Neural progenitor cell (in vitro differentiated cells): ENCODE data around the gene SMG6. TPM values are rescaled to one million over a fixed set of nuclear protein-coding genes. Genes with fewer than 3 reads are reported as not detected.

Experiments used
- DNase-seq: peaks from one replicate; pipeline ENCODE4 v3.0.0-alpha.2; 2016; ENCODE audit warnings: low spot score
- H2AFZ ChIP-seq: fragments of 200-600 bp; sonication (generic); replicated peaks from 2 replicates; pipeline ENCODE4 v1.6.1; 2016; ENCODE audit warnings: antibody characterized with exemption
- H3F3A ChIP-seq: fragments of 200-600 bp; sonication (generic); 2 replicates; pipeline ENCODE4 v1.6.1; 2016; ENCODE audit warnings: antibody characterized with exemption, low read depth
- H3K27ac ChIP-seq: fragments of 200-600 bp; sonication (generic); 2 replicates; pipeline ENCODE4 v1.5.1; 2016; ENCODE audit warnings: mild to moderate bottlenecking
- H3K27me3 ChIP-seq: fragments of 200-600 bp; sonication (generic); 2 replicates; pipeline ENCODE4 v1.6.1; 2016; ENCODE audit warnings: mild to moderate bottlenecking, moderate library complexity
- H3K36me3 ChIP-seq: fragments of 200-600 bp; sonication (generic); 2 replicates; pipeline ENCODE4 v1.5.1; 2016
- H3K4me1 ChIP-seq: fragments of 200-600 bp; sonication (generic); 2 replicates; pipeline ENCODE4 v1.6.1; 2016; ENCODE audit warnings: mixed run types
- H3K4me2 ChIP-seq: fragments of 200-600 bp; sonication (generic); 2 replicates; pipeline ENCODE4 v1.6.1; 2016
- H3K4me3 ChIP-seq: fragments of 200-600 bp; sonication (generic); 2 replicates; pipeline ENCODE4 v1.5.1; 2016
- H3K79me2 ChIP-seq: fragments of 200-600 bp; sonication (generic); 2 replicates; pipeline ENCODE4 v1.6.1; 2016; ENCODE audit warnings: low read depth
- H3K9ac ChIP-seq: fragments of 200-600 bp; sonication (generic); 2 replicates; pipeline ENCODE4 v1.6.1; 2016
- H3K9me3 ChIP-seq: fragments of 200-600 bp; sonication (generic); 2 replicates; pipeline ENCODE4 v1.5.1; 2016; ENCODE audit warnings: low read depth
- H4K20me1 ChIP-seq: fragments of 200-600 bp; sonication (generic); 2 replicates; pipeline ENCODE4 v1.6.1; 2016; ENCODE audit warnings: low read depth
- H3K27ac Mint-ChIP-seq: 3 replicates; pipeline ENCODE4 v1.8.0; 2021; ENCODE audit warnings: mixed read lengths
- H3K27me3 Mint-ChIP-seq: 2 replicates; pipeline ENCODE4 v1.8.0; 2022; ENCODE audit warnings: low read depth, mild to moderate bottlenecking, inconsistent platforms, moderate library complexity, mixed read lengths; ENCODE audit not compliant: insufficient read depth
- H3K36me3 Mint-ChIP-seq: 3 replicates; pipeline ENCODE4 v1.8.0; 2021; ENCODE audit warnings: mixed read lengths
- H3K4me1 Mint-ChIP-seq: 3 replicates; pipeline ENCODE4 v1.8.0; 2021; ENCODE audit warnings: mixed read lengths
- H3K4me3 Mint-ChIP-seq: 3 replicates; pipeline ENCODE4 v1.8.0; 2021; ENCODE audit warnings: mild to moderate bottlenecking, moderate library complexity, mixed read lengths
- H3K9me3 Mint-ChIP-seq: 3 replicates; pipeline ENCODE4 v1.8.0; 2020; ENCODE audit warnings: mixed read lengths
- EZH2 ChIP-seq: fragments of 200-600 bp; sonication (generic); IDR thresholded peaks from 2 replicates; pipeline ENCODE4 v1.6.1; 2017; ENCODE audit warnings: antibody characterized with exemption, mild to moderate bottlenecking, moderate library complexity
- EZH2phosphoT487 ChIP-seq: fragments of 200-600 bp; sonication (generic); IDR thresholded peaks from 2 replicates; pipeline ENCODE4 v1.6.1; 2017; ENCODE audit warnings: antibody characterized with exemption
- total RNA-seq: library from RNA; depleted of rRNA; stranded (reverse); fragments of >200 nt; gene quantifications from 2 replicates; pipeline ENCODE4 v1.2.3, GENCODE V29; 2015; ENCODE audit warnings: low replicate concordance
- TF ChIP-seq, protein P1 (sequence below): fragments of 200-600 bp; sonication (generic); IDR thresholded peaks from 2 replicates; pipeline ENCODE4 v1.5.1; 2017; ENCODE audit warnings: antibody characterized with exemption, mild to moderate bottlenecking

The SMG6 gene
- total RNA-seq, 1 donor from 2014 or later, result 19.0 TPM

DNA sequence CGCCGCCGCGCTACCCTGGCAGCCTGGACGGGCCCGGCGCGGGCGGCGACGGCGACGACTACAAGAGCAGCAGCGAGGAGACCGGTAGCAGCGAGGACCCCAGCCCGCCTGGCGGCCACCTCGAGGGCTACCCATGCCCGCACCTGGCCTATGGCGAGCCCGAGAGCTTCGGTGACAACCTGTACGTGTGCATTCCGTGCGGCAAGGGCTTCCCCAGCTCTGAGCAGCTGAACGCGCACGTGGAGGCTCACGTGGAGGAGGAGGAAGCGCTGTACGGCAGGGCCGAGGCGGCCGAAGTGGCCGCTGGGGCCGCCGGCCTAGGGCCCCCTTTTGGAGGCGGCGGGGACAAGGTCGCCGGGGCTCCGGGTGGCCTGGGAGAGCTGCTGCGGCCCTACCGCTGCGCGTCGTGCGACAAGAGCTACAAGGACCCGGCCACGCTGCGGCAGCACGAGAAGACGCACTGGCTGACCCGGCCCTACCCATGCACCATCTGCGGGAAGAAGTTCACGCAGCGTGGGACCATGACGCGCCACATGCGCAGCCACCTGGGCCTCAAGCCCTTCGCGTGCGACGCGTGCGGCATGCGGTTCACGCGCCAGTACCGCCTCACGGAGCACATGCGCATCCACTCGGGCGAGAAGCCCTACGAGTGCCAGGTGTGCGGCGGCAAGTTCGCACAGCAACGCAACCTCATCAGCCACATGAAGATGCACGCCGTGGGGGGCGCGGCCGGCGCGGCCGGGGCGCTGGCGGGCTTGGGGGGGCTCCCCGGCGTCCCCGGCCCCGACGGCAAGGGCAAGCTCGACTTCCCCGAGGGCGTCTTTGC, 245.6 kb downstream of the SMG6 start:
- Mint-ChIP-seq H3K36me3 (peaks cover 15% of the 10 kb centered on the region), H3K4me3 (no peak overlapping the region), H3K9me3 (no peaks in the 10 kb centered on the region), H3K27ac (no peak overlapping the region), H3K4me1 (peaks cover 26% of the 10 kb centered on the region), H3K27me3 (peaks cover 27% of the 10 kb centered on the region)
- H3K4me3 ChIP-seq, result peak overlapping the region; percentile 34
- H3K27ac ChIP-seq, result no peak overlapping the region
- no peaks in the 10 kb centered on the region for H3K36me3 ChIP-seq
- DNase-seq, result no peak
- H3F3A ChIP-seq, result peaks cover 28% of the 10 kb centered on the region
- H4K20me1 ChIP-seq, result peaks cover 86% of the 10 kb centered on the region
- TF ChIP-seq EZH2, result peak; percentile 87
- peak; percentile 92 for TF ChIP-seq EZH2phosphoT487
- TF ChIP-seq, protein P1, sequence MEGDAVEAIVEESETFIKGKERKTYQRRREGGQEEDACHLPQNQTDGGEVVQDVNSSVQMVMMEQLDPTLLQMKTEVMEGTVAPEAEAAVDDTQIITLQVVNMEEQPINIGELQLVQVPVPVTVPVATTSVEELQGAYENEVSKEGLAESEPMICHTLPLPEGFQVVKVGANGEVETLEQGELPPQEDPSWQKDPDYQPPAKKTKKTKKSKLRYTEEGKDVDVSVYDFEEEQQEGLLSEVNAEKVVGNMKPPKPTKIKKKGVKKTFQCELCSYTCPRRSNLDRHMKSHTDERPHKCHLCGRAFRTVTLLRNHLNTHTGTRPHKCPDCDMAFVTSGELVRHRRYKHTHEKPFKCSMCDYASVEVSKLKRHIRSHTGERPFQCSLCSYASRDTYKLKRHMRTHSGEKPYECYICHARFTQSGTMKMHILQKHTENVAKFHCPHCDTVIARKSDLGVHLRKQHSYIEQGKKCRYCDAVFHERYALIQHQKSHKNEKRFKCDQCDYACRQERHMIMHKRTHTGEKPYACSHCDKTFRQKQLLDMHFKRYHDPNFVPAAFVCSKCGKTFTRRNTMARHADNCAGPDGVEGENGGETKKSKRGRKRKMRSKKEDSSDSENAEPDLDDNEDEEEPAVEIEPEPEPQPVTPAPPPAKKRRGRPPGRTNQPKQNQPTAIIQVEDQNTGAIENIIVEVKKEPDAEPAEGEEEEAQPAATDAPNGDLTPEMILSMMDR, result no peak
- H3K9ac ChIP-seq, result no peak overlapping the region
- H3K79me2 ChIP-seq, result no peaks in the 10 kb centered on the region
- H2AFZ ChIP-seq, result no peak overlapping the region
- H3K9me3 ChIP-seq, result no peaks in the 10 kb centered on the region
- H3K4me2 ChIP-seq, result peak overlapping the region; percentile 84
- H3K27me3 ChIP-seq, result peaks cover 97% of the 10 kb centered on the region
- peaks cover 12% of the 10 kb centered on the region for H3K4me1 ChIP-seq

DNA sequence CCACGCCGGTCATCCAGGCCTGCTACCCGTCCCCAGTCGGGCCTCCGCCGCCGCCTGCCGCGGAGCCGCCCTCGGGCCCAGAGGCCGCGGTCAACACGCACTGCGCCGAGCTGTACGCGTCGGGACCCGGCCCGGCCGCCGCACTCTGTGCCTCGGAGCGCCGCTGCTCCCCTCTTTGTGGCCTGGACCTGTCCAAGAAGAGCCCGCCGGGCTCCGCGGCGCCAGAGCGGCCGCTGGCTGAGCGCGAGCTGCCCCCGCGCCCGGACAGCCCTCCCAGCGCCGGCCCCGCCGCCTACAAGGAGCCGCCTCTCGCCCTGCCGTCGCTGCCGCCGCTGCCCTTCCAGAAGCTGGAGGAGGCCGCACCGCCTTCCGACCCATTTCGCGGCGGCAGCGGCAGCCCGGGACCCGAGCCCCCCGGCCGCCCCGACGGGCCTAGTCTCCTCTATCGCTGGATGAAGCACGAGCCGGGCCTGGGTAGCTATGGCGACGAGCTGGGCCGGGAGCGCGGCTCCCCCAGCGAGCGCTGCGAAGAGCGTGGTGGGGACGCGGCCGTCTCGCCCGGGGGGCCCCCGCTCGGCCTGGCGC, 246.3 kb downstream of the SMG6 start:
- H3K4me3 ChIP-seq, result peak overlapping the region; percentile 34
- H3K36me3 ChIP-seq, result no peaks in the 10 kb centered on the region
- H4K20me1 ChIP-seq, result peaks cover 84% of the 10 kb centered on the region
- no peaks in the 10 kb centered on the region for H3K9me3 Mint-ChIP-seq
- H3K4me1 Mint-ChIP-seq, result peaks cover 21% of the 10 kb centered on the region
- H3K4me3 Mint-ChIP-seq, result no peak overlapping the region
- peak overlapping the region; percentile 84 for H3K4me2 ChIP-seq
- no peaks in the 10 kb centered on the region for H3K79me2 ChIP-seq
- H2AFZ ChIP-seq, result no peak overlapping the region
- H3K27me3 ChIP-seq, result peaks cover 96% of the 10 kb centered on the region
- H3F3A ChIP-seq, result peaks cover 29% of the 10 kb centered on the region
- peaks cover 12% of the 10 kb centered on the region for H3K4me1 ChIP-seq
- H3K36me3 Mint-ChIP-seq, result peaks cover 13% of the 10 kb centered on the region
- no peak overlapping the region for H3K9ac ChIP-seq
- H3K27ac ChIP-seq, result no peak overlapping the region
- DNase-seq, result peak; percentile 73
- peaks cover 26% of the 10 kb centered on the region for H3K27me3 Mint-ChIP-seq
- no peaks in the 10 kb centered on the region for H3K9me3 ChIP-seq
- no peak overlapping the region for H3K27ac Mint-ChIP-seq
- TF ChIP-seq EZH2phosphoT487 (no peak), EZH2 (peak; percentile 21)
- TF ChIP-seq, protein P1, result no peak

DNA sequence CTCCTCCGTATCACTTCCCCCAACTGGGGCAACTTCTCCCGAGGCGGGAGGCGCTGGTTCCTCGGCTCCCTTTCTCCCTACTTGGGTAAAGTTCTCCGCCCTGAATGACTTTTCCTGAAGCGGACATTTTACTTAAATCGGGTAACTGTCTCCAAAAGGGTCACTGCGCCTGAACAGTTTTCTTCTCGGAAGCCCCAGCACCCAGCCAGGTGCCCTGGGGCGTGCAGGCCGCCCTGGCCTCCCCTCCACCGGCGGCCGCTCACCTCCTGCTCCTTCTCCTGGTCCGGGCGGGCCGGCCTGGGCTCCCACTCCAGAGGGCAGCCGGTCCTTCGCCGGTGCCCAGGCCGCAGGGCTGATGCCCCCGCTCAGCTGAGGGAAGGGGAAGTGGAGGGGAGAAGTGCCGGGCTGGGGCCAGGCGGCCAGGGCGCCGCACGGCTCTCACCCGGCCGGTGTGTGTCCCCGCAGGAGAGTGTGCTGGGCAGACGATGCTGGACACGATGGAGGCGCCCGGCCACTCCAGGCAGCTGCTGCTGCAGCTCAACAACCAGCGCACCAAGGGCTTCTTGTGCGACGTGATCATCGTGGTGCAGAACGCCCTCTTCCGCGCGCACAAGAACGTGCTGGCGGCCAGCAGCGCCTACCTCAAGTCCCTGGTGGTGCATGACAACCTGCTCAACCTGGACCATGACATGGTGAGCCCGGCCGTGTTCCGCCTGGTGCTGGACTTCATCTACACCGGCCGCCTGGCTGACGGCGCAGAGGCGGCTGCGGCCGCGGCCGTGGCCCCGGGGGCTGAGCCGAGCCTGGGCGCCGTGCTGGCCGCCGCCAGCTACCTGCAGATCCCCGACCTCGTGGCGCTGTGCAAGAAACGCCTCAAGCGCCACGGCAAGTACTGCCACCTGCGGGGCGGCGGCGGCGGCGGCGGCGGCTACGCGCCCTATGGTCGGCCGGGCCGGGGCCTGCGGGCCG, 247.1 kb downstream of the SMG6 start:
- Histone ChIP-seq H4K20me1 (peaks cover 83% of the 10 kb centered on the region), H3F3A (peaks cover 36% of the 10 kb centered on the region), H3K4me2 (peak overlapping the region; percentile 84), H3K79me2 (no peaks in the 10 kb centered on the region), H3K4me3 (peak overlapping the region; percentile 34), H2AFZ (no peak overlapping the region), H3K4me1 (peaks cover 12% of the 10 kb centered on the region), H3K27me3 (peaks cover 96% of the 10 kb centered on the region), H3K36me3 (no peaks in the 10 kb centered on the region), H3K9ac (no peak overlapping the region), H3K27ac (no peak overlapping the region), H3K9me3 (no peaks in the 10 kb centered on the region)
- H3K4me1 Mint-ChIP-seq, result peaks cover 24% of the 10 kb centered on the region
- peak; percentile 71 for DNase-seq
- no peaks in the 10 kb centered on the region for H3K9me3 Mint-ChIP-seq
- H3K27me3 Mint-ChIP-seq, result peaks cover 32% of the 10 kb centered on the region
- peaks cover 10% of the 10 kb centered on the region for H3K36me3 Mint-ChIP-seq
- TF ChIP-seq, protein P1, result no peak
- TF ChIP-seq EZH2 (peak; percentile 96), EZH2phosphoT487 (peak; percentile 97)
- no peak overlapping the region for H3K27ac Mint-ChIP-seq
- H3K4me3 Mint-ChIP-seq, result peak overlapping the region; percentile 78
